Right forelimb (tissue), 1 donor: Measurements from ENCODE around the gene CDON.

Experiments
- DNase-seq: peaks from one replicate; pipeline ENCODE4 v3.0.0-alpha.2; 2018

CDON gene

GRCh38 chr11:126081915-126082250, 19.2 kb upstream of the CDON start:
- no peak for DNase-seq

- DNase-seq: no peak
Measured at GRCh38 chr11:126080161-126080941, 17.7 kb upstream of the CDON start.

- DNase-seq: no peak
Measured at GRCh38 chr11:126079621-126080124, 17.0 kb upstream of the CDON start.

GRCh38 chr11:126076641-126077040, 14.0 kb upstream of the CDON start:
- no peak for DNase-seq

GRCh38 chr11:126072801-126073594, 10.3 kb upstream of the CDON start:
- DNase-seq: no peak

GRCh38 chr11:126072141-126072741, 9.6 kb upstream of the CDON start:
- DNase-seq: no peak

- no peak for DNase-seq
Measured at GRCh38 chr11:126063507-126063852, 814 bp upstream of the CDON start.

GRCh38 chr11:126061707-126062678, 673 bp downstream of the CDON start:
- DNase-seq: no peak

- DNase-seq: no peak
Measured at GRCh38 chr11:126060757-126061171, 1.9 kb downstream of the CDON start.

- peak; percentile 68 for DNase-seq
Measured at GRCh38 chr11:126059238-126059781, 3.4 kb downstream of the CDON start.

GRCh38 chr11:126058105-126058874, 4.4 kb downstream of the CDON start:
- DNase-seq: no peak

- DNase-seq: no peak
Measured at GRCh38 chr11:126054882-126055281, 7.8 kb downstream of the CDON start.

- DNase-seq: no peak
Measured at GRCh38 chr11:126054408-126054807, 8.3 kb downstream of the CDON start.

- DNase-seq: no peak
Measured at GRCh38 chr11:126053415-126054286, 9.0 kb downstream of the CDON start.

GRCh38 chr11:126051117-126051516, 11.5 kb downstream of the CDON start:
- DNase-seq: no peak

- DNase-seq: no peak
Measured at GRCh38 chr11:126049159-126049558, 13.5 kb downstream of the CDON start.

GRCh38 chr11:126048197-126048596, 14.5 kb downstream of the CDON start:
- no peak for DNase-seq

- no peak for DNase-seq
Measured at GRCh38 chr11:126046570-126047195, 16.0 kb downstream of the CDON start.

- no peak for DNase-seq
Measured at GRCh38 chr11:126039485-126040271, 23.0 kb downstream of the CDON start.
